ENCODE data around the gene PROX2. TPM values are rescaled to one million over a fixed set of nuclear protein-coding genes. Genes with fewer than 3 reads are reported as not detected.
A peak's percentile ranks its signal among the peaks of the same experiment; 100 is the strongest.

Gene PROX2
- total RNA-seq, 2 experiments from 2014 or later: 0.11 to 0.23 TPM

GRCh38 chr14:74860899-74861733 lies 14.8 kb downstream of the PROX2 start:
- intact Hi-C loops (cut with DNase I, micrococcal nuclease): loop anchor here (1.0 to 5.0 kb wide), 4 partner anchors 44 to 441 kb away; no protein-coding TSS in a partner anchor
- DNase-seq (peak; percentile 96), ATAC-seq (peak; percentile 93)
- H3K4me1 Mint-ChIP-seq: peaks cover 7% of the 10 kb centered on the region
- H3K4me3 Mint-ChIP-seq: no peak overlapping the region
- H3K27ac Mint-ChIP-seq: no peak overlapping the region
- CTCF ChIA-PET: interaction anchor here (0.6 to 9.0 kb wide), 48 partner anchors 8 to 443 kb away, joined by 3 to 250 read pairs (median 4); partner anchors contain the start of genes DLST, EIF2B2, PROX2 and RPS6KL1
- H3K27me3 Mint-ChIP-seq: no peaks in the 10 kb centered on the region
- POLR2A ChIA-PET: interaction anchor here (0.6 to 0.8 kb wide), 2 partner anchors 15 to 45 kb away, joined by 3 to 4 read pairs; partner anchors contain the start of gene PROX2
- H3K36me3 Mint-ChIP-seq (ENCODE audit: low read depth): no peaks in the 10 kb centered on the region
- H3K9me3 Mint-ChIP-seq (ENCODE audit: low read depth): no peaks in the 10 kb centered on the region

GRCh38 chr14:74859757-74860552 lies 16.0 kb downstream of the PROX2 start:
- no peak overlapping the region for H3K27ac Mint-ChIP-seq
- DNase-seq: no peak
- no peaks in the 10 kb centered on the region for H3K27me3 Mint-ChIP-seq
- ATAC-seq: no peak
- peaks cover 7% of the 10 kb centered on the region for H3K4me1 Mint-ChIP-seq
- ChIA-PET CTCF (interaction anchor here (0.6 to 9.0 kb wide), 26 partner anchors 10 to 257 kb away, joined by 3 to 250 read pairs (median 7); partner anchors contain the start of genes DLST, EIF2B2, PROX2 and RPS6KL1), POLR2A (interaction anchor here (0.6 kb wide), 1 partner anchor 38 kb away, joined by 5 read pairs; no protein-coding TSS in a partner anchor)
- H3K36me3 Mint-ChIP-seq (ENCODE audit: low read depth): no peaks in the 10 kb centered on the region
- no peak overlapping the region for H3K4me3 Mint-ChIP-seq
- no peaks in the 10 kb centered on the region for H3K9me3 Mint-ChIP-seq (ENCODE audit: low read depth)
- intact Hi-C loops (cut with DNase I, micrococcal nuclease): loop anchor here in 1 of 2 experiments (5.0 kb wide), 1 partner anchor 442 kb away; no protein-coding TSS in a partner anchor

- intact Hi-C loops (cut with DNase I, micrococcal nuclease): no loop called here
- ChIA-PET POLR2A (no interaction called here), CTCF (interaction anchor here (1.3 to 9.0 kb wide), 10 partner anchors 9 to 231 kb away, joined by 3 to 250 read pairs (median 34); partner anchors contain the start of gene DLST)
- no peak for ATAC-seq
- H3K9me3 Mint-ChIP-seq (ENCODE audit: low read depth): no peaks in the 10 kb centered on the region
- no peak overlapping the region for H3K27ac Mint-ChIP-seq
- H3K27me3 Mint-ChIP-seq: no peaks in the 10 kb centered on the region
- peaks cover 11% of the 10 kb centered on the region for H3K4me1 Mint-ChIP-seq
- no peaks in the 10 kb centered on the region for H3K36me3 Mint-ChIP-seq (ENCODE audit: low read depth)
- DNase-seq: no peak
- no peak overlapping the region for H3K4me3 Mint-ChIP-seq
These were observed 17.9 kb downstream of the PROX2 start for GRCh38 chr14:74858022-74858421.

GRCh38 chr14:74856366-74856765 lies 19.6 kb downstream of the PROX2 start:
- intact Hi-C loops (cut with DNase I, micrococcal nuclease): no loop called here

GRCh38 chr14:74855945-74856344 lies 20.0 kb downstream of the PROX2 start:
- ChIA-PET CTCF (interaction anchor here (0.7 to 9.0 kb wide), 10 partner anchors 8 to 232 kb away, joined by 3 to 250 read pairs (median 4); no protein-coding TSS in a partner anchor), POLR2A (interaction anchor here (0.8 to 1.6 kb wide), 2 partner anchors 17 to 28 kb away, joined by 3 read pairs; no protein-coding TSS in a partner anchor)
- ATAC-seq (no peak), DNase-seq (no peak)
- Mint-ChIP-seq H3K4me1 (peaks cover 17% of the 10 kb centered on the region), H3K27ac (no peak overlapping the region), H3K9me3 (ENCODE audit: low read depth) (no peaks in the 10 kb centered on the region), H3K36me3 (ENCODE audit: low read depth) (no peaks in the 10 kb centered on the region), H3K27me3 (no peaks in the 10 kb centered on the region), H3K4me3 (no peak overlapping the region)
- intact Hi-C loops (cut with DNase I, micrococcal nuclease): no loop called here

More at GRCh38 chr14:74856366-74856765, 19.6 kb downstream of the PROX2 start:
- DNase-seq (no peak), ATAC-seq (no peak)
- ChIA-PET CTCF (interaction anchor here (0.7 to 9.0 kb wide), 8 partner anchors 12 to 232 kb away, joined by 3 to 250 read pairs (median 4); partner anchors contain the start of gene DLST), POLR2A (no interaction called here)
- Mint-ChIP-seq H3K4me3 (no peak overlapping the region), H3K27ac (no peak overlapping the region), H3K9me3 (ENCODE audit: low read depth) (no peaks in the 10 kb centered on the region), H3K27me3 (no peaks in the 10 kb centered on the region), H3K36me3 (ENCODE audit: low read depth) (no peaks in the 10 kb centered on the region), H3K4me1 (peaks cover 17% of the 10 kb centered on the region)

GRCh38 chr14:74855021-74855420 lies 20.9 kb downstream of the PROX2 start:
- no peak for DNase-seq
- CTCF ChIA-PET: interaction anchor here (0.7 to 2.4 kb wide), 10 partner anchors 8 to 91 kb away, joined by 3 to 11 read pairs (median 4); no protein-coding TSS in a partner anchor
- H3K36me3 Mint-ChIP-seq (ENCODE audit: low read depth): no peaks in the 10 kb centered on the region
- H3K9me3 Mint-ChIP-seq (ENCODE audit: low read depth): no peaks in the 10 kb centered on the region
- peaks cover 10% of the 10 kb centered on the region for H3K4me1 Mint-ChIP-seq
- ATAC-seq: no peak
- POLR2A ChIA-PET: interaction anchor here (1.6 kb wide), 1 partner anchor 29 kb away, joined by 3 read pairs; no protein-coding TSS in a partner anchor
- H3K4me3 Mint-ChIP-seq: no peak overlapping the region
- intact Hi-C loops (cut with DNase I, micrococcal nuclease): no loop called here
- H3K27ac Mint-ChIP-seq: no peak overlapping the region
- no peaks in the 10 kb centered on the region for H3K27me3 Mint-ChIP-seq

- no peaks in the 10 kb centered on the region for H3K36me3 Mint-ChIP-seq (ENCODE audit: low read depth)
- no peak overlapping the region for H3K27ac Mint-ChIP-seq
- ATAC-seq: no peak
- CTCF ChIA-PET: interaction anchor here (0.5 to 8.6 kb wide), 8 partner anchors 7 to 193 kb away, joined by 3 to 80 read pairs (median 4); no protein-coding TSS in a partner anchor
- intact Hi-C loops (cut with DNase I, micrococcal nuclease): no loop called here
- H3K4me1 Mint-ChIP-seq: peaks cover 10% of the 10 kb centered on the region
- no peak overlapping the region for H3K4me3 Mint-ChIP-seq
- H3K9me3 Mint-ChIP-seq (ENCODE audit: low read depth): no peaks in the 10 kb centered on the region
- DNase-seq: no peak
- H3K27me3 Mint-ChIP-seq: no peaks in the 10 kb centered on the region
- POLR2A ChIA-PET: no interaction called here
These were observed 22.4 kb downstream of the PROX2 start for GRCh38 chr14:74853581-74853980.

- no peaks in the 10 kb centered on the region for H3K9me3 Mint-ChIP-seq (ENCODE audit: low read depth)
- POLR2A ChIA-PET: interaction anchor here (0.6 kb wide), 1 partner anchor 42 kb away, joined by 3 read pairs; no protein-coding TSS in a partner anchor
- ATAC-seq: no peak
These were observed 22.9 kb downstream of the PROX2 start for GRCh38 chr14:74852922-74853530.

GRCh38 chr14:74848768-74849167 lies 27.2 kb downstream of the PROX2 start:
- Mint-ChIP-seq H3K27me3 (no peaks in the 10 kb centered on the region), H3K36me3 (ENCODE audit: low read depth) (no peaks in the 10 kb centered on the region), H3K27ac (no peak overlapping the region), H3K4me3 (no peak overlapping the region), H3K9me3 (ENCODE audit: low read depth) (no peaks in the 10 kb centered on the region), H3K4me1 (peaks cover 15% of the 10 kb centered on the region)
- ATAC-seq: no peak
- intact Hi-C loops (cut with DNase I, micrococcal nuclease): no loop called here
- CTCF ChIA-PET: interaction anchor here (0.8 to 8.6 kb wide), 3 partner anchors 12 to 240 kb away, joined by 3 to 80 read pairs (median 3); no protein-coding TSS in a partner anchor
- POLR2A ChIA-PET: no interaction called here
- DNase-seq: no peak

More at GRCh38 chr14:74852922-74853530, 22.9 kb downstream of the PROX2 start:
- H3K36me3 Mint-ChIP-seq (ENCODE audit: low read depth): no peaks in the 10 kb centered on the region
- H3K4me3 Mint-ChIP-seq: no peak overlapping the region
- H3K4me1 Mint-ChIP-seq: peaks cover 10% of the 10 kb centered on the region
- H3K27ac Mint-ChIP-seq: no peak overlapping the region
- no peak for DNase-seq
- intact Hi-C loops (cut with DNase I, micrococcal nuclease): no loop called here
- no peaks in the 10 kb centered on the region for H3K27me3 Mint-ChIP-seq
- CTCF ChIA-PET: interaction anchor here (0.5 to 8.6 kb wide), 7 partner anchors 8 to 222 kb away, joined by 3 to 80 read pairs (median 4); no protein-coding TSS in a partner anchor

GRCh38 chr14:74846968-74847665 lies 28.8 kb downstream of the PROX2 start:
- Mint-ChIP-seq H3K4me3 (no peak overlapping the region), H3K27me3 (no peaks in the 10 kb centered on the region), H3K36me3 (ENCODE audit: low read depth) (no peaks in the 10 kb centered on the region), H3K4me1 (peaks cover 11% of the 10 kb centered on the region), H3K27ac (no peak overlapping the region), H3K9me3 (ENCODE audit: low read depth) (no peaks in the 10 kb centered on the region)
- ChIA-PET CTCF (interaction anchor here (1.1 to 8.6 kb wide), 2 partner anchors 8 to 14 kb away, joined by 3 to 80 read pairs; no protein-coding TSS in a partner anchor), POLR2A (interaction anchor here (0.6 kb wide), 1 partner anchor 34 kb away, joined by 4 read pairs; no protein-coding TSS in a partner anchor)
- intact Hi-C loops (cut with DNase I, micrococcal nuclease): no loop called here
- ATAC-seq: no peak
- DNase-seq: no peak
